Trophoblast cell (in vitro differentiated cells and primary cell): Measurements from ENCODE around the gene DBNL.

Source experiments
- DNase-seq, 2 donors: peaks; one replicate each; pipeline ENCODE4 v3.0.0-alpha.2; 2016
- H2AFZ ChIP-seq: 2 replicates; pipeline ENCODE4 v1.6.1; 2013; ENCODE audit warnings: low read length, moderate library complexity, mild to moderate bottlenecking; ENCODE audit not compliant: insufficient read depth, poor library complexity
- H2AK5ac ChIP-seq: 2 replicates; pipeline ENCODE4 v1.6.1; 2013; ENCODE audit warnings: mild to moderate bottlenecking, low read length
- H2BK120ac ChIP-seq: 2 replicates; pipeline ENCODE4 v1.6.1; 2013; ENCODE audit warnings: low read length, mild to moderate bottlenecking, moderate library complexity; ENCODE audit not compliant: insufficient read depth, poor library complexity
- H2BK12ac ChIP-seq: 2 replicates; pipeline ENCODE4 v1.6.1; 2013; ENCODE audit warnings: mild to moderate bottlenecking, low read length, moderate library complexity
- H2BK5ac ChIP-seq: 2 replicates; pipeline ENCODE4 v1.6.1; 2013; ENCODE audit warnings: low read length, low read depth, moderate library complexity, mild to moderate bottlenecking; ENCODE audit not compliant: poor library complexity
- H3K14ac ChIP-seq: 2 replicates; pipeline ENCODE4 v1.6.1; 2013; ENCODE audit warnings: mild to moderate bottlenecking, low read length
- H3K18ac ChIP-seq: 2 replicates; pipeline ENCODE4 v1.6.1; 2013; ENCODE audit warnings: mild to moderate bottlenecking, low read length
- H3K23ac ChIP-seq: 2 replicates; pipeline ENCODE4 v1.6.1; 2013; ENCODE audit warnings: low read length
- H3K27ac ChIP-seq: 2 replicates; pipeline ENCODE4 v1.5.1; 2013; ENCODE audit warnings: low read depth, mild to moderate bottlenecking, inconsistent platforms, low read length, moderate library complexity
- H3K27me3 ChIP-seq: 2 replicates; pipeline ENCODE4 v1.6.1; 2013; ENCODE audit warnings: inconsistent platforms, mild to moderate bottlenecking, low read length, moderate library complexity; ENCODE audit not compliant: insufficient read depth
- H3K36me3 ChIP-seq, 2 experiments: 1 replicate in 1 of 2; 2 replicates in 1 of 2; pipeline ENCODE4 v1.6.1; 2013; ENCODE audit warnings: low read length in 2 of 2, mild to moderate bottlenecking in 2 of 2, moderate library complexity in 1 of 2; ENCODE audit not compliant: insufficient read depth in 2 of 2, control insufficient read depth in 1 of 2
- H3K4ac ChIP-seq: 2 replicates; pipeline ENCODE4 v1.6.1; 2013; ENCODE audit warnings: low read depth, mild to moderate bottlenecking, low read length, moderate library complexity
- H3K4me1 ChIP-seq, 2 experiments: 1 replicate in 1 of 2; 2 replicates in 1 of 2; pipeline ENCODE4 v1.6.1; 2013; ENCODE audit warnings: low read length in 2 of 2, mild to moderate bottlenecking in 2 of 2, moderate library complexity in 1 of 2; ENCODE audit not compliant: insufficient read depth in 2 of 2, control insufficient read depth in 1 of 2
- H3K4me2 ChIP-seq: 2 replicates; pipeline ENCODE4 v1.6.1; 2013; ENCODE audit warnings: inconsistent platforms, mild to moderate bottlenecking, low read length, moderate library complexity
- H3K4me3 ChIP-seq: 2 replicates; pipeline ENCODE4 v1.5.1; 2013; ENCODE audit warnings: mild to moderate bottlenecking, low read depth, low read length, inconsistent platforms
- H3K79me1 ChIP-seq: one replicate; pipeline ENCODE4 v1.6.1; 2013; ENCODE audit warnings: low read length
- H3K79me2 ChIP-seq: 2 replicates; pipeline ENCODE4 v1.6.1; 2013; ENCODE audit warnings: low read length, mild to moderate bottlenecking; ENCODE audit not compliant: control insufficient read depth, insufficient read depth, poor library complexity
- H3K9ac ChIP-seq: 2 replicates; pipeline ENCODE4 v1.6.1; 2013; ENCODE audit warnings: mild to moderate bottlenecking, low read length
- H3K9me3 ChIP-seq: 2 replicates; pipeline ENCODE4 v1.6.1; 2013; ENCODE audit warnings: low read depth, mild to moderate bottlenecking, control low read depth, inconsistent platforms, low read length; ENCODE audit not compliant: insufficient read depth
- H4K12ac ChIP-seq: 2 replicates; pipeline ENCODE4 v1.6.1; 2013; ENCODE audit warnings: low read depth, mild to moderate bottlenecking, low read length, moderate library complexity
- H4K8ac ChIP-seq: 2 replicates; pipeline ENCODE4 v1.6.1; 2013; ENCODE audit warnings: low read depth, mild to moderate bottlenecking, low read length, moderate library complexity
- H4K91ac ChIP-seq: one replicate; pipeline ENCODE4 v1.6.1; 2013; ENCODE audit warnings: low read depth, mild to moderate bottlenecking, low read length, moderate library complexity
- WGBS: extraction: QIAGEN DNeasy Blood & Tissue Kit; methylation state at CpG from one replicate; pipeline ENCODE4 v1.1.7; 2013; ENCODE audit warnings: missing lambda C conversion rate; ENCODE audit not compliant: insufficient read length, insufficient coverage; ENCODE audit errors: extremely low coverage; 5-methylcytosine and 5-hydroxymethylcytosine counted together

Gene DBNL

GRCh38 chr7:44080118-44080517 lies 35.6 kb downstream of the DBNL start:
- DNase-seq = no peak
- Histone ChIP-seq H4K12ac (no peak overlapping the region), H2BK120ac (no peak overlapping the region), H3K9ac (no peak overlapping the region), H3K9me3 (no peaks in the 10 kb centered on the region), H4K8ac (no peak overlapping the region), H4K91ac (no peak overlapping the region), H3K27ac (no peak overlapping the region), H3K4me3 (no peak overlapping the region), H3K23ac (no peak overlapping the region), H3K36me3 (peaks cover 46 to 49% of the 10 kb centered on the region in 2 experiments), H3K14ac (no peak overlapping the region), H2BK5ac (no peak overlapping the region), H3K27me3 (no peaks in the 10 kb centered on the region), H3K79me2 (peaks cover 3% of the 10 kb centered on the region), H3K18ac (no peak overlapping the region), H3K4me1 (no peaks in the 10 kb centered on the region), H2AFZ (no peak overlapping the region), H3K4me2 (no peak overlapping the region), H3K79me1 (peaks cover 7% of the 10 kb centered on the region), H2AK5ac (no peak overlapping the region), H2BK12ac (no peak overlapping the region), H3K4ac (no peak overlapping the region)
- no CpG with 5 or more reads among the region's 5 CpGs for WGBS

DNA sequence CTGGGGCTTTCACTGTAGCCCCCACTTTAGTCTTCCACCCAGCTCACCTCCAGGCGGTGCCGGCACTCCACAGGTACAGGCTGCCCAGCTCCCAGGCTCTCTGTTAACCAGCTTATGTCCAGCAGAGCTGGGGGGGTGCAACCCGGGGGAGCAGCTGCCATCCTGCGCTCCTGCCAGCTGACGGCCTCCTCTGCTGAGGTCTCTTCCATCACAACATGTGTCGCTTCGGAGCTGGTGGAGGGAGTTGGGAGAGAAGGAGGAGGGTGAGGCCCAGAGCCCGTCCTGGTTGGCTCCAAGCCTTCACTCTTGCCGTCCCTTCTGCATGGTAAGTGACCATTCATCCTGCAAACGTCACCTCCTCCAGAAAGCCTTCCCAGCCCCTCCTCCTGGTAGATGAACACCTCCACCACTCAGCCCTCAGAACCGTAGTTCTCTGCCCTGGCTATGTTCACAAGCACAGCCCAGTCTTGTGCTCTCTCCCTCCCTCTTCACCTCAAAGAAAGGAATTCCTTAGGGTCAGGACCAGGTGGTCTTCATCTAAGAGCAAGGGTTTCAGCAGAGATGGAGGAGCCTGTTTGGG lies 36.3 kb downstream of the DBNL start:
- H3K4me1 ChIP-seq = no peaks in the 10 kb centered on the region
- H3K27me3 ChIP-seq = no peaks in the 10 kb centered on the region
- no peak overlapping the region for H3K18ac ChIP-seq
- H3K36me3 ChIP-seq = peaks cover 42 to 47% of the 10 kb centered on the region in 2 experiments
- H2BK120ac ChIP-seq = no peak overlapping the region
- H3K79me1 ChIP-seq = peaks cover 7% of the 10 kb centered on the region
- no peak overlapping the region for H2AK5ac ChIP-seq
- H2BK5ac ChIP-seq = no peak overlapping the region
- H4K8ac ChIP-seq = no peak overlapping the region
- H3K23ac ChIP-seq = no peak overlapping the region
- no peak overlapping the region for H2BK12ac ChIP-seq
- no peak overlapping the region for H3K27ac ChIP-seq
- H2AFZ ChIP-seq = no peak overlapping the region
- no peak overlapping the region for H3K4me2 ChIP-seq
- no peak for DNase-seq
- H3K79me2 ChIP-seq = peaks cover 3% of the 10 kb centered on the region
- no peak overlapping the region for H4K91ac ChIP-seq
- no peak overlapping the region for H3K4ac ChIP-seq
- H3K9me3 ChIP-seq = no peaks in the 10 kb centered on the region
- no peak overlapping the region for H3K4me3 ChIP-seq
- H3K14ac ChIP-seq = no peak overlapping the region
- no CpG with 5 or more reads among the region's 11 CpGs for WGBS
- no peak overlapping the region for H4K12ac ChIP-seq
- H3K9ac ChIP-seq = no peak overlapping the region

DNA sequence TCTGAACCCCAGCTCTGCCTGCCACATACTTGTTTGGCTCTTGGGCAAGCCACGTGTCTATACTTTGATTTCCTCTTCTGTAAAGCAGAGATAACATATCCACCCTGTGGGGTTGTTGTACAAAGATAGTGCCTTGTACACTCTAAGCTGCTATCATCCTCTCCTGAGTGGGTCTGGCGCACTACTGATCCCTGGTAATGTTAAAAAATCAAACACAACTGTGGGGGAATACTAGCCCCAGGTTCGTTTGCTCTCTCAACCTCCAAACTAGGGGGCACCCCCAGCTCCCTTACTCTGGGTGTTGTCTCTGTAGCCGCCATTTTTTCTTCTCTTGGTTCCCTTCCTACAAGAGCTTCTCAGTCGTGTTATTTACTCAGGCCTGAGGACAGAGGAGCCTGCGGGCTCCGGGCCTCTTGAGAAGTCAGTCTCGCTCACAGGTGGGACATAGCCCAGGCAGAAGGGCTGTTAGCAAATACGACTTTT lies 36.8 kb downstream of the DBNL start:
- Histone ChIP-seq H4K91ac (no peak overlapping the region), H2AK5ac (no peak overlapping the region), H2BK12ac (no peak overlapping the region), H3K27me3 (no peaks in the 10 kb centered on the region), H2BK5ac (no peak overlapping the region), H3K14ac (no peak overlapping the region), H3K36me3 (peaks cover 36 to 42% of the 10 kb centered on the region in 2 experiments), H3K18ac (no peak overlapping the region), H3K9ac (no peak overlapping the region), H3K79me1 (peaks cover 7% of the 10 kb centered on the region), H3K23ac (no peak overlapping the region), H2BK120ac (no peak overlapping the region), H3K4me3 (no peak overlapping the region), H4K12ac (no peak overlapping the region), H3K4me1 (no peaks in the 10 kb centered on the region), H3K9me3 (no peaks in the 10 kb centered on the region), H4K8ac (no peak overlapping the region), H2AFZ (no peak overlapping the region), H3K79me2 (peaks cover 3% of the 10 kb centered on the region), H3K4me2 (no peak overlapping the region), H3K27ac (no peak overlapping the region), H3K4ac (no peak overlapping the region)
- DNase-seq = peak in 1 of 2 donors; percentile 34
- WGBS = no CpG with 5 or more reads among the region's 9 CpGs

DNA sequence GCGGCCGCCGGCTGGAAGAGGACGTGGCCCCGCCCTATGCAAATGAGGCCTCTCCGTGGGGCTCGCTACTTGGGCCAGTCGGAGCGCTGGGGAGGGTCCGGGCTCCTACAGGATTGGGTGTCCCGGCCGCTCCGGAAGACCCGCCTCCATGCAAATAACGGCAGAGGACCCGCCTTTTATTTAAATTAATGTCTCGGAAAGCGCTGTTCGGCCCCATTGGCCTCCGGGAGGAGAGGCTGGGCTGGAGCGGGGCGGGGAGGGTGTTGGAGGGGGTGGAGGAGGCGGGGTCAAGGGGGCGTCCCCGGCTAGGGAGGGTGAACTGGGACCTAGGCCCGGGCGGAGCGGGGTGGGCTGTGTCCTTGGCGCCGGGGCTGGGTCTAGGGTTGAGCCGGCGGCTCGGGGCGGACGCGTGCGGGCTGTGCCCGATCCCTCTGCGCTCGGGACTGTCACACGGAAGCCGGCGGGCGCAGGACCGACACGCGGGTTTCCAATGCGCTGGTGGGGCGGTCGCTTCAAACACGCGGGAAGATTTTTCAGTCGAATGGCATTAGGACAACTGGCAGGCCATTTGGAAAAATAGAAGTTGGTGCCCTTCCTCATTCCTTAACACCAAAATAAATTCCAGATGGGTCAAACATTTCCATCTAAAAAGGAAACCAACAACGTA lies 38.2 kb downstream of the DBNL start:
- Histone ChIP-seq H3K4me1 (no peaks in the 10 kb centered on the region), H3K4ac (no peak overlapping the region), H3K36me3 (peaks cover 26 to 29% of the 10 kb centered on the region in 2 experiments), H3K14ac (peak overlapping the region; percentile 84), H2AK5ac (no peak overlapping the region), H3K27me3 (no peaks in the 10 kb centered on the region), H3K79me1 (peaks cover 7% of the 10 kb centered on the region), H4K8ac (peak overlapping the region; percentile 82), H4K91ac (peak overlapping the region; percentile 70), H4K12ac (peak overlapping the region; percentile 89), H2BK5ac (peak overlapping the region; percentile 77), H3K18ac (peak overlapping the region; percentile 14), H2AFZ (peak overlapping the region; percentile 56), H2BK120ac (peak overlapping the region; percentile 48), H3K27ac (no peak overlapping the region), H3K9ac (peak overlapping the region; percentile 54), H3K4me2 (peak overlapping the region; percentile 80), H3K4me3 (peak overlapping the region; percentile 73), H3K9me3 (no peaks in the 10 kb centered on the region), H3K23ac (no peak overlapping the region), H2BK12ac (peak overlapping the region; percentile 50), H3K79me2 (peaks cover 3% of the 10 kb centered on the region)
- DNase-seq = peak; percentile 99
- WGBS = no CpG with 5 or more reads among the region's 54 CpGs
